ENCODE data around the gene HDDC2. TPM values are rescaled to one million over a fixed set of nuclear protein-coding genes. Genes with fewer than 3 reads are reported as not detected.

Gene HDDC2
- total RNA-seq, 1 experiment from 2014 or later = 141 TPM

DNA sequence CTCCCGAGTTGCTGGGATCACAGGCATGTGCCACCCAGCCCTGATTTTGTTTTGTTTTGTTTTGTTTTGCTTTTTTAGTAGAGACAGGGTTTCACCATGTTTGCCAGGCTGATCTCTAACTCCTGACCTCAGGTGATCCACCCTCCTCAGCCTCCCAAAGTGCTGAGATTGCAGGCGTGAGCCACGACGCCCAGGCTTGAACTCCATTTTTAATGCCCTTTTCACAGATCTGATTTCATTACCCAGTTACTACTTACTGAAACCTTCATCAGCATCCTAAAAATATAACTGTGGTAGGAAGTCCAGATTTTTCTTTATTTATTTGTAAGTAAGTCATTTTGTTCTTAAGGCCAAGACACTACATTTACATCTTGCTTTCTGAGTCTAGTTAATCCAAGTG, 64.0 kb downstream of the HDDC2 start:
- peaks cover 24% of the 10 kb centered on the region for H3K9me3 Mint-ChIP-seq (ENCODE audit: unreplicated experiment)
- DNase-seq (ENCODE audit: unreplicated experiment) = no peak
- H3K27ac Mint-ChIP-seq (ENCODE audit: low read depth, unreplicated experiment) = no peak overlapping the region
- no peak overlapping the region for H3K4me3 Mint-ChIP-seq (ENCODE audit: unreplicated experiment)
- POLR2A ChIA-PET = no interaction called here
- no peaks in the 10 kb centered on the region for H3K36me3 Mint-ChIP-seq (ENCODE audit: insufficient read depth, unreplicated experiment)
- no peaks in the 10 kb centered on the region for H3K27me3 Mint-ChIP-seq (ENCODE audit: insufficient read depth, unreplicated experiment)
- CTCF ChIA-PET = no interaction called here
- TF ChIP-seq, protein P1, sequence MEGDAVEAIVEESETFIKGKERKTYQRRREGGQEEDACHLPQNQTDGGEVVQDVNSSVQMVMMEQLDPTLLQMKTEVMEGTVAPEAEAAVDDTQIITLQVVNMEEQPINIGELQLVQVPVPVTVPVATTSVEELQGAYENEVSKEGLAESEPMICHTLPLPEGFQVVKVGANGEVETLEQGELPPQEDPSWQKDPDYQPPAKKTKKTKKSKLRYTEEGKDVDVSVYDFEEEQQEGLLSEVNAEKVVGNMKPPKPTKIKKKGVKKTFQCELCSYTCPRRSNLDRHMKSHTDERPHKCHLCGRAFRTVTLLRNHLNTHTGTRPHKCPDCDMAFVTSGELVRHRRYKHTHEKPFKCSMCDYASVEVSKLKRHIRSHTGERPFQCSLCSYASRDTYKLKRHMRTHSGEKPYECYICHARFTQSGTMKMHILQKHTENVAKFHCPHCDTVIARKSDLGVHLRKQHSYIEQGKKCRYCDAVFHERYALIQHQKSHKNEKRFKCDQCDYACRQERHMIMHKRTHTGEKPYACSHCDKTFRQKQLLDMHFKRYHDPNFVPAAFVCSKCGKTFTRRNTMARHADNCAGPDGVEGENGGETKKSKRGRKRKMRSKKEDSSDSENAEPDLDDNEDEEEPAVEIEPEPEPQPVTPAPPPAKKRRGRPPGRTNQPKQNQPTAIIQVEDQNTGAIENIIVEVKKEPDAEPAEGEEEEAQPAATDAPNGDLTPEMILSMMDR (IDR thresholded peaks at IDR 0.05; ENCODE audit: unreplicated experiment) = no peak
- BruUV-seq (replicated peaks) = no TSS peak
- H3K4me1 Mint-ChIP-seq (ENCODE audit: insufficient read depth, unreplicated experiment) = peaks cover 21% of the 10 kb centered on the region
- intact Hi-C loops (cut with micrococcal nuclease) = loop anchor here (2.0 kb wide), 1 partner anchor 45 kb away; no protein-coding TSS in a partner anchor

DNA sequence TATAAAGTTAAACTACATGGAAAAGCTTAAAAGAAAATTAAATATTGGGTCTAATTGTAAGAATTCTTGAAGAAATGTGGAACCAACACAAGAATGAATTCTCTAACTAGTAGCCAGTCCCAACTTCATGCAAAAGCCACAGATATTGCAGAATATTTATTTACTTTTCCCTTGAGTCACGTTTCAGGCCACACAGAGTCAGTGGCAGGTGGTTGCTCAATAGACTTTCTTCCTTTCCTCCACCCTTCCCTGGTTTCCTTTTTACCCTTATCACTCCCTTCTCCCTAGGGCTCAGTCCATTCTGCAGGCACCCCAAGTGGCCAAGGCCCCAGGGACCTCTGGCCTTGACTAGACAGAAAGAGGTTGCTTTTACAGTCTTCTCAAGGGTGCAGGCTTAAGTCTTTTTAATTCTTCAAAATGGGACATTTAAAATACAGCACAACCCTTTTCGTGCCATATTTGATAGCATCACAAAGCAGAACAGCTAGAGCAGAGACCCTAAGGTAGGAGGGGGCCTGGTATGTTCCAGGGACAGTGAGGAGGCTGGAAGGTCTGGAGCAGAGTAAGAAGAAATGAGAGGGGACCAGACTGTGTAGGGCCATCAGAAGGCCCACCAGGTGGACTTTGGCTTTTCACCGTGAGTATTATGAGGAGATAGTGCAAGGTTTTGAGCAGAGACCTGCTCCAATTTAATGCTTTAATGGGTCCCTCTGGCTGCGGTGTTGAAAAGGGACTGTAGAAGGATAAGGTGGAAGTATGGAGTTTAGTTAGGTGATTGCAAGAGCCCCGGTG, 65.0 kb downstream of the HDDC2 start:
- ChIA-PET CTCF (interaction anchor here (0.6 to 2.6 kb wide), 6 partner anchors 9 to 291 kb away, joined by 3 to 11 read pairs (median 6); partner anchors contain the start of gene TPD52L1), POLR2A (interaction anchor here (0.9 to 1.4 kb wide), 8 partner anchors 13 to 82 kb away, joined by 3 to 5 read pairs (median 4); partner anchors contain the start of gene HDDC2)
- Mint-ChIP-seq H3K4me3 (ENCODE audit: unreplicated experiment) (no peak overlapping the region), H3K9me3 (ENCODE audit: unreplicated experiment) (peaks cover 20% of the 10 kb centered on the region), H3K36me3 (ENCODE audit: insufficient read depth, unreplicated experiment) (no peaks in the 10 kb centered on the region), H3K27me3 (ENCODE audit: insufficient read depth, unreplicated experiment) (no peaks in the 10 kb centered on the region), H3K4me1 (ENCODE audit: insufficient read depth, unreplicated experiment) (peaks cover 27% of the 10 kb centered on the region), H3K27ac (ENCODE audit: low read depth, unreplicated experiment) (peak overlapping the region; percentile 53)
- TF ChIP-seq, protein P1 (IDR thresholded peaks at IDR 0.05; ENCODE audit: unreplicated experiment) = no peak
- intact Hi-C loops (cut with micrococcal nuclease) = loop anchor here (2.0 kb wide), 1 partner anchor 44 kb away; no protein-coding TSS in a partner anchor
- BruUV-seq (replicated peaks) = no TSS peak
- DNase-seq (ENCODE audit: unreplicated experiment) = peak; percentile 74

DNA sequence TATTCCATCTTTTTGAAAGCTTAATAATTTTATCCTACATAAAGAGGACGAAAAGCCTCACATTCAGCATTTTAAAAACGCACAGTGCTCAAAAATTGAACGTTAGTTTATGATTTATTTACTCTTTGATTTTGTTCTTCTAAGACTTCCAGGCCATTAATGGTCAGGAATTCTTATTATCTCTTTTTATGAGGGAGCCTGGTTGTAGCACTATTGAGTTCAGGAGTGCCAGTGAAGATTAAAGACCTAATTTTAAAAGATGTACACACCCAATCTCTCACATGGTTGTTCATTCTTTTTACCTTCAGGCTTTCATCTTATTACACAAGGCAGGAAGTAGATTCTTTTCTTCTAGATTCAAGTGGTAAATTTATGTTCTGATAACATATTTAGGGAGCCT, 68.6 kb downstream of the HDDC2 start:
- POLR2A ChIA-PET = no interaction called here
- DNase-seq (ENCODE audit: unreplicated experiment) = no peak
- CTCF ChIA-PET = interaction anchor here (0.6 to 1.4 kb wide), 2 partner anchors 9 to 72 kb away, joined by 3 read pairs; no protein-coding TSS in a partner anchor
- Mint-ChIP-seq H3K27me3 (ENCODE audit: insufficient read depth, unreplicated experiment) (no peaks in the 10 kb centered on the region), H3K9me3 (ENCODE audit: unreplicated experiment) (no peaks in the 10 kb centered on the region), H3K4me1 (ENCODE audit: insufficient read depth, unreplicated experiment) (peaks cover 36% of the 10 kb centered on the region), H3K4me3 (ENCODE audit: unreplicated experiment) (no peak overlapping the region), H3K27ac (ENCODE audit: low read depth, unreplicated experiment) (no peak overlapping the region), H3K36me3 (ENCODE audit: insufficient read depth, unreplicated experiment) (no peaks in the 10 kb centered on the region)
- intact Hi-C loops (cut with micrococcal nuclease) = no loop called here
- TF ChIP-seq, protein P1 (IDR thresholded peaks at IDR 0.05; ENCODE audit: unreplicated experiment) = no peak
- no TSS peak for BruUV-seq (replicated peaks)

DNA sequence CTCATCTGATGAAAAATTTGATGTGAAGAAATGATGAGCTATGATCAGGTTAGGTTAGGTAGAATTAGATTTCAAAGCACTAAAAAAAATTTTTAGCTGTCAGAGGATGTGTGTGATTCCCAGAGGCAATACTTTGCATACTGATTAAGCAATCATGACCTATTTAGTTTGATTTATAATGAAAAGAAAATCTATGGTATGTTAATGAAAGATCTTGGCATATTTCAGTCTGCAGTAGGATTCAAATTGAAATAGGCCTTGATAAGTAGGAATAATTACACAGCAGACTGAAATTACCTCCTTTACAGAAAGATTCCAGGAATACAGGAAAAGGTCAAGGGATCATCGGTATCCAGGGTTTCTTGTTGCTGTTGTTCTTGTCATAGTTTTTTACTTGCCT, 69.3 kb downstream of the HDDC2 start:
- H3K9me3 Mint-ChIP-seq (ENCODE audit: unreplicated experiment) = no peaks in the 10 kb centered on the region
- ChIA-PET CTCF (interaction anchor here (0.6 kb wide), 2 partner anchors 40 to 73 kb away, joined by 3 read pairs; no protein-coding TSS in a partner anchor), POLR2A (interaction anchor here (1.0 kb wide), 1 partner anchor 39 kb away, joined by 3 read pairs; no protein-coding TSS in a partner anchor)
- H3K27me3 Mint-ChIP-seq (ENCODE audit: insufficient read depth, unreplicated experiment) = no peaks in the 10 kb centered on the region
- TF ChIP-seq, protein P1 (IDR thresholded peaks at IDR 0.05; ENCODE audit: unreplicated experiment) = no peak
- intact Hi-C loops (cut with micrococcal nuclease) = no loop called here
- peaks cover 33% of the 10 kb centered on the region for H3K4me1 Mint-ChIP-seq (ENCODE audit: insufficient read depth, unreplicated experiment)
- no peaks in the 10 kb centered on the region for H3K36me3 Mint-ChIP-seq (ENCODE audit: insufficient read depth, unreplicated experiment)
- BruUV-seq (replicated peaks) = no TSS peak
- no peak overlapping the region for H3K4me3 Mint-ChIP-seq (ENCODE audit: unreplicated experiment)
- DNase-seq (ENCODE audit: unreplicated experiment) = no peak
- H3K27ac Mint-ChIP-seq (ENCODE audit: low read depth, unreplicated experiment) = no peak overlapping the region
